ENCODE results near the gene RBM4B.

RBM4B gene

DNA sequence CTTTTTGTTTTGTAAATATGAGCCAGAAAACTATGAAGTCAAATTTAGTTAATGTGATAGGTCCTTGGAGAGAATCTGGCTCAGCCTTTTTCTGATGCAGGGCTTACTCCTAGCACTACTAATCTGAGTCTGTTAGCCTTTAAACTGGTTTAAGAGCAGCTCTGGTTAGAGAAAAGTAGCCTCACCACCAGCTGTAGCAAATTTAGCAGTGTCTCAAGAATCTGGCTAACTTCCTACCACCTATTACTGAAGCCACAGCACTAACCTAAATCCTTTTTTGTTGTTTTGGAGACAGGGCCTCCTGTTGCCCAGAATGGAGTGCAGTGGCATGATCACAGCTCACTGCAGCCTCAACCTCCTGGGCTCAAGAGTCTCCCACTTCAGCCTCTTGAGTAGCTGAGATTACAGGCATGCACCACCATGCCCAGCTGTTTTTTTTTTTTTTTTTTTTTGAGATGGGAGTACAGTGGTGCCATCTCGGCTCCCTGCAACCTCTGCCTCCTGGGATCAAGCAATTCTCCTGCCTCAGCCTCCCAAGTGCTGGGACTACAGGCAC, 13.9 kb downstream of the RBM4B start:
- WGBS (ENCODE audit: extremely low coverage, insufficient coverage, insufficient read length) = no CpG with 5 or more reads among the region's 1 CpG
- no peaks in the 10 kb centered on the region for H3K27me3 ChIP-seq (ENCODE audit: insufficient read depth, low read length)
- no peak overlapping the region for H2AFZ ChIP-seq (ENCODE audit: insufficient read depth, low read length, poor library complexity)

DNA sequence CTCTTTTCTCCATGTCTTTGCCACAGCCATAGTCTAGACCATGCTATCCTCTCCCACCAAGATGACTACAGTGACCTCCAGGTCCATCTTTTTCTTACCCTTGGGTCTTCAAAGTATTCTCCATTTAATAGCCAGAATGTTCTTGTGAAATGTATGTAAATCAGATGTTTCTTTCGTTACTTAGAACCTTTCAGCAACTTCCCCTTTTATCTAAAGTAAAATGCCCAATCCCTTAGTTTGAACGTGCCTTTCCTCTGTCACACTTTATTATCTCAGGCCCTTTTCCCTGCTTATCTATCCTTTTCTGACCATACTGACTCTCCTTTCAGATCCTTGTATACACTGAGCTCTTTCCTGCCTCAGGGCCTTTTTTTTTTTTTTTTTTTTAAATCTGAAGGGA, 17.9 kb downstream of the RBM4B start:
- no peak for DNase-seq
- no peak overlapping the region for H4K12ac ChIP-seq (ENCODE audit: low read depth, low read length)
- no peak overlapping the region for H2BK12ac ChIP-seq (ENCODE audit: low read length)
- no peak overlapping the region for H3K4me2 ChIP-seq (ENCODE audit: low read length)
- no peak overlapping the region for H3K14ac ChIP-seq (ENCODE audit: low read length)
- H3K9me3 ChIP-seq (ENCODE audit: insufficient read depth, low read depth, low read length) = no peaks in the 10 kb centered on the region
- H3K4me3 ChIP-seq (ENCODE audit: low read depth, low read length) = no peak overlapping the region
- H3K79me1 ChIP-seq (ENCODE audit: low read length) = no peaks in the 10 kb centered on the region
- no peak overlapping the region for H2AK5ac ChIP-seq (ENCODE audit: low read length)
- H3K23ac ChIP-seq (ENCODE audit: low read length) = no peak overlapping the region
- no peak overlapping the region for H4K91ac ChIP-seq (ENCODE audit: low read depth, low read length)
- H3K36me3 ChIP-seq (ENCODE audit: control insufficient read depth in 1 of 2, insufficient read depth in 2 of 2, low read length in 2 of 2) = peaks cover 23 to 30% of the 10 kb centered on the region in 2 experiments
- H2BK5ac ChIP-seq (ENCODE audit: low read depth, low read length, poor library complexity) = no peak overlapping the region
- no peak overlapping the region for H3K27ac ChIP-seq (ENCODE audit: low read depth, low read length)
- no peak overlapping the region for H3K18ac ChIP-seq (ENCODE audit: low read length)
- H3K9ac ChIP-seq (ENCODE audit: low read length) = no peak overlapping the region
- H2AFZ ChIP-seq (ENCODE audit: insufficient read depth, low read length, poor library complexity) = no peak overlapping the region
- no peak overlapping the region for H3K4ac ChIP-seq (ENCODE audit: low read depth, low read length)
- no peaks in the 10 kb centered on the region for H3K79me2 ChIP-seq (ENCODE audit: control insufficient read depth, insufficient read depth, low read length, poor library complexity)
- no peak overlapping the region for H4K8ac ChIP-seq (ENCODE audit: low read depth, low read length)
- no CpG with 5 or more reads among the region's 2 CpGs for whole genome bisulfite sequencing (ENCODE audit: extremely low coverage, insufficient coverage, insufficient read length)
- H3K4me1 ChIP-seq (ENCODE audit: control insufficient read depth in 1 of 2, insufficient read depth in 2 of 2, low read length in 2 of 2) = no peaks in the 10 kb centered on the region
- H2BK120ac ChIP-seq (ENCODE audit: insufficient read depth, low read length, poor library complexity) = no peak overlapping the region
- no peaks in the 10 kb centered on the region for H3K27me3 ChIP-seq (ENCODE audit: insufficient read depth, low read length)

More for the DNA sequence above, 13.9 kb downstream of the RBM4B start:
- Histone ChIP-seq H3K79me2 (ENCODE audit: control insufficient read depth, insufficient read depth, low read length, poor library complexity) (no peaks in the 10 kb centered on the region), H2BK120ac (ENCODE audit: insufficient read depth, low read length, poor library complexity) (no peak overlapping the region), H4K91ac (ENCODE audit: low read depth, low read length) (no peak overlapping the region), H3K14ac (ENCODE audit: low read length) (no peak overlapping the region), H3K4me1 (ENCODE audit: control insufficient read depth in 1 of 2, insufficient read depth in 2 of 2, low read length in 2 of 2) (no peaks in the 10 kb centered on the region), H3K4me2 (ENCODE audit: low read length) (no peak overlapping the region), H3K79me1 (ENCODE audit: low read length) (no peaks in the 10 kb centered on the region), H3K9ac (ENCODE audit: low read length) (no peak overlapping the region), H2AK5ac (ENCODE audit: low read length) (no peak overlapping the region), H3K4ac (ENCODE audit: low read depth, low read length) (no peak overlapping the region), H3K23ac (ENCODE audit: low read length) (no peak overlapping the region), H3K18ac (ENCODE audit: low read length) (no peak overlapping the region), H3K27ac (ENCODE audit: low read depth, low read length) (no peak overlapping the region), H2BK5ac (ENCODE audit: low read depth, low read length, poor library complexity) (no peak overlapping the region), H4K12ac (ENCODE audit: low read depth, low read length) (no peak overlapping the region), H3K9me3 (ENCODE audit: insufficient read depth, low read depth, low read length) (no peaks in the 10 kb centered on the region), H3K4me3 (ENCODE audit: low read depth, low read length) (no peak overlapping the region), H2BK12ac (ENCODE audit: low read length) (no peak overlapping the region), H3K36me3 (ENCODE audit: control insufficient read depth in 1 of 2, insufficient read depth in 2 of 2, low read length in 2 of 2) (peaks cover 22 to 32% of the 10 kb centered on the region in 2 experiments), H4K8ac (ENCODE audit: low read depth, low read length) (no peak overlapping the region)
- DNase-seq = no peak

DNA sequence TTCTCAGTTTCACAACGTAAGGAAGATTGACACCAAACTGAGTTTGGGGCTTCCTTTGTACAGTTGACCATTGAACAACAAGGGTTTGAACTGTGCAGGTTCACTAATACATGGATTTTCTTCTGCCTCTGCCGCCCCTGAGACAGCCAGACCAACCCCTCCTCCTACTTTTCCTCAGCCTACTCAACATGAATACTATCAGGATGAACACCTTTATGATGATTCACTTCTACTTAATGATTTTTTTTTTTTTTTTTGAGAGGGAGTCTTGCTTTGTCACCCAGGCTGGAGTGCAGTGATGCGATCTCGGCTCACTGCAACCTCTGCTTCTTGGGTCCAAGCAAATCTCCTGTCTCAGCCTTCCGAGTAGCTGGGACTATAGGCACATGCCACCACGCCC, 24.6 kb downstream of the RBM4B start:
- Histone ChIP-seq H4K12ac (ENCODE audit: low read depth, low read length) (no peak overlapping the region), H3K4ac (ENCODE audit: low read depth, low read length) (no peak overlapping the region), H3K4me1 (ENCODE audit: control insufficient read depth in 1 of 2, insufficient read depth in 2 of 2, low read length in 2 of 2) (no peaks in the 10 kb centered on the region), H2AFZ (ENCODE audit: insufficient read depth, low read length, poor library complexity) (no peak overlapping the region), H4K8ac (ENCODE audit: low read depth, low read length) (no peak overlapping the region), H3K18ac (ENCODE audit: low read length) (no peak overlapping the region), H3K9ac (ENCODE audit: low read length) (no peak overlapping the region), H2BK12ac (ENCODE audit: low read length) (no peak overlapping the region), H2BK120ac (ENCODE audit: insufficient read depth, low read length, poor library complexity) (no peak overlapping the region), H3K4me3 (ENCODE audit: low read depth, low read length) (no peak overlapping the region), H3K36me3 (ENCODE audit: control insufficient read depth in 1 of 2, insufficient read depth in 2 of 2, low read length in 2 of 2) (peaks cover 28 to 39% of the 10 kb centered on the region in 2 experiments), H3K23ac (ENCODE audit: low read length) (no peak overlapping the region), H2BK5ac (ENCODE audit: low read depth, low read length, poor library complexity) (no peak overlapping the region), H3K4me2 (ENCODE audit: low read length) (no peak overlapping the region), H3K27me3 (ENCODE audit: insufficient read depth, low read length) (no peaks in the 10 kb centered on the region), H3K27ac (ENCODE audit: low read depth, low read length) (no peak overlapping the region), H4K91ac (ENCODE audit: low read depth, low read length) (no peak overlapping the region), H2AK5ac (ENCODE audit: low read length) (no peak overlapping the region), H3K9me3 (ENCODE audit: insufficient read depth, low read depth, low read length) (peaks cover 2% of the 10 kb centered on the region), H3K14ac (ENCODE audit: low read length) (no peak overlapping the region), H3K79me1 (ENCODE audit: low read length) (no peaks in the 10 kb centered on the region), H3K79me2 (ENCODE audit: control insufficient read depth, insufficient read depth, low read length, poor library complexity) (no peaks in the 10 kb centered on the region)
- peak in 1 of 2 donors; percentile 16 for DNase-seq
- no CpG with 5 or more reads among the region's 6 CpGs for WGBS (ENCODE audit: extremely low coverage, insufficient coverage, insufficient read length)

DNA sequence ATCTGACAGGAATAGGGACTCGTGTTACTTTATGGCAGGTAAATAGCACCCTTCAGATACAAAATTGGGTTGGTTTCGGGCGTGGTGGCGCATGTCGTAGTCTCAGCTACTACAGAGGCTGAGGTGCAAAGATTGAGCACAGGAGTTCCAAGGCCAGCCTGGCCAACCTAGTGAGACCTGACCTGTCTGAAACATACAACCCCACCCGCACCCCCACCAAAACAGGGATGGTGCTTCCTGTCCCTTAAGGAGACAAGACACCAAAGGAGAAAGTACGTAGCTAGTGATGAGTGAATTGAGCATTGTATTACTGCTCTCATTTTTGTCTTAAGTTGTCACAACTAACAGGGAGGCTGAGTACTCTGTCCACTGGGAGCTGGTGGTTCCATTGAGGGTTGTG, 25.0 kb downstream of the RBM4B start:
- no peak overlapping the region for H2BK120ac ChIP-seq (ENCODE audit: insufficient read depth, low read length, poor library complexity)
- no peak overlapping the region for H4K12ac ChIP-seq (ENCODE audit: low read depth, low read length)
- no peaks in the 10 kb centered on the region for H3K79me1 ChIP-seq (ENCODE audit: low read length)
- H3K18ac ChIP-seq (ENCODE audit: low read length) = no peak overlapping the region
- H3K4ac ChIP-seq (ENCODE audit: low read depth, low read length) = no peak overlapping the region
- H3K36me3 ChIP-seq (ENCODE audit: control insufficient read depth in 1 of 2, insufficient read depth in 2 of 2, low read length in 2 of 2) = peaks cover 30 to 36% of the 10 kb centered on the region in 2 experiments
- no peak overlapping the region for H2AK5ac ChIP-seq (ENCODE audit: low read length)
- H3K9ac ChIP-seq (ENCODE audit: low read length) = no peak overlapping the region
- DNase-seq = no peak
- H3K4me1 ChIP-seq (ENCODE audit: control insufficient read depth in 1 of 2, insufficient read depth in 2 of 2, low read length in 2 of 2) = no peaks in the 10 kb centered on the region
- no peak overlapping the region for H3K14ac ChIP-seq (ENCODE audit: low read length)
- H3K79me2 ChIP-seq (ENCODE audit: control insufficient read depth, insufficient read depth, low read length, poor library complexity) = no peaks in the 10 kb centered on the region
- H3K9me3 ChIP-seq (ENCODE audit: insufficient read depth, low read depth, low read length) = peaks cover 2% of the 10 kb centered on the region
- H2BK5ac ChIP-seq (ENCODE audit: low read depth, low read length, poor library complexity) = no peak overlapping the region
- H4K8ac ChIP-seq (ENCODE audit: low read depth, low read length) = no peak overlapping the region
- H3K27ac ChIP-seq (ENCODE audit: low read depth, low read length) = no peak overlapping the region
- H2AFZ ChIP-seq (ENCODE audit: insufficient read depth, low read length, poor library complexity) = no peak overlapping the region
- no peak overlapping the region for H4K91ac ChIP-seq (ENCODE audit: low read depth, low read length)
- H3K4me3 ChIP-seq (ENCODE audit: low read depth, low read length) = no peak overlapping the region
- H3K4me2 ChIP-seq (ENCODE audit: low read length) = no peak overlapping the region
- no CpG with 5 or more reads among the region's 7 CpGs for WGBS (ENCODE audit: extremely low coverage, insufficient coverage, insufficient read length)
- no peaks in the 10 kb centered on the region for H3K27me3 ChIP-seq (ENCODE audit: insufficient read depth, low read length)
- H2BK12ac ChIP-seq (ENCODE audit: low read length) = no peak overlapping the region
- H3K23ac ChIP-seq (ENCODE audit: low read length) = no peak overlapping the region

Data from trophoblast cell (in vitro differentiated cells and primary cell).